GM19043 (cell line): ENCODE results near the gene OR2AG2.
"Not testable (repeated sequence)": the region's sequence is repeated elsewhere in the genome, so short reads cannot be mapped to it uniquely, and the experiment has no call there.

Experiments used
- ATAC-seq: cut with Tn5 transposase; IDR thresholded peaks from one replicate; pipeline ENCODE4 v1.9.1; 2021; ENCODE audit warnings: low read depth; ENCODE audit not compliant: unreplicated experiment

The OR2AG2 gene

DNA sequence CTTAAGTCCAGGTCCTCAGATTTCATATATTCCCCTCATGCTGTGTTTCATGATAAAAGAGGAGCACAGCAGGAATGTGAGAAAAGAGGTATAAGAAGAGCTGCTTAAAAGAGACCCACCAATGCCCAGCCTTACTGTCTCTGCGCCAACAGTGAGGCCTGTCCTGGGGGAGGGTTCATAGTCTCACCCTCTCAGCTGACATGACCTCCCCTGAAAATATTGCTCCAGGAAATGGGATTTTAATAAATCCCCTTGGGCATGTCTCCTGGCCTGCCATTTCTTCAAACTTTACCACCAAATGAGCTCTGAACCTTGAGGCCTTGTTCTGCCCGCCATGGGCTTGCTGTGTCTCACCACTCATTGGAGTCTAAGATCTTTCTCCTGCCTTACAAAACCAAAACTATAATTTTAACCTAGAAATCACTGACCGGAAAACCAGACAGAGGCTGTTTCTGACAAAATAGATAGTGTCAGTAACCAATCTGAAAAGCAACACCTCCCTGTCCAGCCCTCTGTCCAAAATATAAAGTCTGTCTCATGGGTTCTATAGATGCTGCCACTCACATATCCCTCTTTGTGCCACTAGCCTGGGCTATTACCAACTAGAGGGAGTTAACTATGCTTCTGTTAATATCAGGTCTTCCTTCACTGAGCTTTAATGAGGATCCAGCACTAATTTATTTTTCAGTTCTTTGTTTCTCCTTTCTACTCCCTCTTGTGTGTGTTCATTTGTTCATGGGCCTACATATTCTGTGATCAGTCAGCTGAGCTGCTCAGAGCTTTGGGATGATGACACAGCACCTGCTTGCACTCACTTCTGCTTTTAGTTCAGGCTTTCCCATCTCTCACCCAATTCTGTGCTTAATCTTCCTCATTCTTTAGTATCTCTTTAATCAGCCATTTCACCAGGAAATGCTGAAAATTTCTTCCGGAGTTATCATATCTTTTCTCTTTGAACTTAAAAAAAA is at the start of gene OR2AG2:
TSS of gene OR2AG2 (minus strand) at position 51 of the 968 bp plus-strand sequence. CDS start 3,019 bp downstream, outside the sequence.
- ATAC-seq: peak; percentile 94

DNA sequence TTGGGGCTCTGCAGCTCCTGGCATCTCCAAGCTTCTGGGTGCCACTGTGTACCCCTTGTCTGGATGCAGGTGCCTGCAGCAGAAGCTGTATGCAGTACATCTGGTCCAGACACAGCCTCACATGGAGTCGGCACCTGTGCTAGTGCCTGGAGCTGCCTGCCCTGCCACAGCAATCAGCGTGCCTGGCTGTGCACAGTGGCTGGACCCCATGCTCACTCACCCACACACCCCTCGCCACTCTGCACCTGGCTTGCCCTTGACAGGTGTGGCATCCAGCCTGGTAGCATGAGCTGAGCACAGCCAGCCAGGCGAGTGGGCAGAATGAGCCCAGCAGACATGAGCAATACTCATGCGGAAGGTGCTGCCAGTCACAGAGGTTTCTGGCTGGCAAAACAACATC is 47.2 kb upstream of the OR2AG2 start:
- ATAC-seq: no peak

GRCh38 chr11:6817694-6818093 is 45.9 kb upstream of the OR2AG2 start:
- no peak for ATAC-seq

GRCh38 chr11:6813656-6814055 is 41.9 kb upstream of the OR2AG2 start:
- ATAC-seq: no peak

DNA sequence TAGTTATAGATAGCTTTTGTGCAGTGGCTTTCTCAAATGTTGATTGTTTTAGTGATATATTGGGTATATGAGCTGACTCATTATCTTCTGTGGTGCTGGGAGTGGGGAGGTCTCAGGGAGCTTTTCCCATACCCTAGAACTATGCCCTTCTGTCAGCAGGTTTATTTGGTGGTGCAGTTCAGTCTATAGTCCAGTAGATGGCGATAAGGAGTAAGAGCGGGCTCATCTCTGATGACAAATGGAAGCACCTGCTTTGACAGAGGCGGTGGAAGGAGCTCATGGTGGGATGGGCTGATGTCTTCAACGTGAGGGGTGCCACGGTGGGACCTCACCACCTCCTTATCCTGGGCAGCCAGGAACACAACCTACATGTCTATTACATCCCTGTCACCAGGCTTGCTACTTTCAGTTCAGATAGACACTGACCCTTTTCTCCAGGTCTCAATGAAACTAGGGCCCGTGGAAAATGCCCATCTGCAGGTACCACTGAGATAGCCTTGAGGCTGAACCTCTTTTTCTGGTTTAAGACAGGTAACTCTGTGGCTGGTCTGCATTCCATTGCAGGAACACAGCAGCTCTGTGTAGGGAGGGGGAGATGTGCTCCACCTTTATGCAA is 40.7 kb upstream of the OR2AG2 start:
- ATAC-seq: peak; percentile 96

GRCh38 chr11:6801075-6801474 is 29.3 kb upstream of the OR2AG2 start:
- ATAC-seq: not testable (repeated sequence)

DNA sequence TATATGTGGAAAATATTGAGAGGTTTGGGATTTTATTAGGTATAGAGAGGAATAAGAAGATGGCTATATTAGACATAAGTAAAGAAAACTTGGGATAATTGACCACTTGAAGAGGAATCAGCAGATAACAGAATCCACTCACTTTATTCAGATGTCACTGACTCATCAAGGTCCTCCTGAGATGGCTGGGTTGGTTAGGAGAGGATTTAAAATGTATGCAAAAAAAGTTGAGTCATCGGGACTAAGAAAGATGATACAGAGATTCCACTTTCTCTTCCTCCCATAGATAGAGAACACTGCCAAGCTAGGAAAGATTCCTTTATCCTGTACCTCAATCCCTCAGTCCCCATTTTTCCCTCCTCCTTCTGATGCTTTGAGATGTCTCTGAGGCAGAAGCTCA is 27.6 kb upstream of the OR2AG2 start, which contains the start of gene OR6A2:
TSS of gene OR6A2 (minus strand) at position 288 of the 400 bp plus-strand sequence. CDS start 3,981 bp downstream, outside the sequence.
- ATAC-seq: no peak

DNA sequence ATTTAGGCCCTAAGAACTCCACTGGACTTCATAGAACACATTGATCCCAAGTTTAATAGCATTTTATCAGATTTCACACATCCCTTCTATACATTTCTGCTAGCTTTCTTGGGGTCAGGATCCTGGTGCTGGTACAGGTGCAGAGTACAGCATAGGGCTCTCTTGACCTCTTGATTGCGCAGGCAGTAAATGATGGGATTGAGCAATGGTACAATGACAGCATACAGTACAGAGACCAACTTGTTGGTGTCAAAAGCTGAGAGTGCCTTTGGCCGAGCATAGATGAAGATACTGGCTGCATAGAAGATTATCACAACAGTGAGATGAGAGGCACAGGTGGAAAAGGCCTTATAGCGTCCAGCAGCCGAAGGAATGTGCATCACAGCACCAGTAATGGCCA is 22.9 kb upstream of the OR2AG2 start:
- ATAC-seq: no peak

- ATAC-seq: no peak
Observed at GRCh38 chr11:6790546-6790945, 18.8 kb upstream of the OR2AG2 start.

DNA sequence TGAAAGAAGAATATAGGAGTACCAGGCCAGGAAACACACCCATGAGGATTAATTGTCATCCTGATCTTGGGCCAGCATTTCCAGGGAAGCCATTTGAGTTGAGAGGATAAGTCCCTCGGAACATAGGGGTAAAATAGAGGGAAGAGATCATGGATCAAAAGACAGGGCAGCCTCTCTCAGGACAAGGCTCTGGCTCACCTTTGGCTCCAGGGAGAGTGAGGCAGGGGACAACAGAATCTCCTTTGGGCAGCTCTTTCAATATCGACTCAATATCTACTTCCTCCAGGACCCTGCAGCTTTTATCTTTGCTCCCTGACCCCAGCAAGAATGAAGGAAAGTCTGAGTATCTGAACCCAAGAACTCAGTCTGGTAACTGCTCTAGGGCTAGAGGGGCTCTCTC is 10.9 kb upstream of the OR2AG2 start, which contains the start of gene OR2AG1:
TSS of gene OR2AG1 (plus strand) at position 301 of the 400 bp plus-strand sequence. CDS start 2,018 bp downstream, outside the sequence.
- no peak for ATAC-seq

- ATAC-seq: no peak
Observed at GRCh38 chr11:6780829-6781228, 9.1 kb upstream of the OR2AG2 start.

DNA sequence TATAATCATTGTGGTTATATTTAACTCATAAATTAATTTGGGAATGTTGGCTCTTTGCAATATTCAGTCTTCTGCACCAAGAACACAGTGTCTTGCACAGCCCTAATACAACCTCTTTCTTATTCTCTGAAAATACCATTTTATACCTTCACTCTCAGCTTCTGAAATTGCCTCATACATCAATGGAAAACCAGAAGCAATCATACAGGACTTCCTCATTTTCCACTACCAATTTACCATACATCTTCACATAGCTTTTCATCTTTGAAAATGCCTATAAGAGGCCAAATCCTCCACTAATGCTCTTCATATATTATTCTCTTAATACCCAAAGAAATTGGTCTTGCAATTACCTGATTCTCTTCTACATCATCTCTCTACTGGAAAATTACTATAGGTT is 6.7 kb upstream of the OR2AG2 start:
- no peak for ATAC-seq

- ATAC-seq: peak; percentile 90
Observed at GRCh38 chr11:6757373-6757967, 14.3 kb downstream of the OR2AG2 start.

- ATAC-seq: no peak
Observed at GRCh38 chr11:6755953-6756347, 15.8 kb downstream of the OR2AG2 start.

DNA sequence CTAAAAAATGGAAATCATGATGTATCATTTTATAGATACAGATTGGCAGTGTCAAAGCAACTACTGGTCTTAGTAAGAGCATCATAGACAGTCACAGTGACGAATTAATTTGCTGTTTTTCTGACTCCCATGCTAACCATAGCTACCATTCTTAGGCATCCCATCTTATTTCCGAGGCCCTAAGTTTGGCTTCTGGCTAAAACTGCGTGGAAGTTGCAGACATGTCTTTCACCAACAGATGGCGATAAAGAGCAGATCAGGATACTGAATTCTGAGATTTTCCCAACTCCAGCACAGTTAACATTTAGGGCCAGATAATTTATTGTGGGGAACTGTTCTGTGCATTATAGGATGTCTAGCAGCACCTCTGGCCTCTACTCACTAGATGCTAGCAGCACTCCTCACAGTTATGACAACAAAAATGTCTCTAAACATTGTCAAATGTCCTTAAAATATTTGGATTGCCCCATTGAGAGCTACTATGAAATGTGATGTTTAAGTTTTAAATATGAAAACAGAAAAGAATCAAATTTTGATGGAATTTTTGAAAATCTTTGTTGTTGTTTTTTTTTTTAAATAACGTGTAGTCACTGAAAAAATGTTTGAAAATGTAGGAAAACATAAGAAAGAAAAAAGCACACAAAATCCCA is 16.3 kb downstream of the OR2AG2 start:
- ATAC-seq: no peak

GRCh38 chr11:6747097-6747668 is 24.6 kb downstream of the OR2AG2 start:
- ATAC-seq: no peak

DNA sequence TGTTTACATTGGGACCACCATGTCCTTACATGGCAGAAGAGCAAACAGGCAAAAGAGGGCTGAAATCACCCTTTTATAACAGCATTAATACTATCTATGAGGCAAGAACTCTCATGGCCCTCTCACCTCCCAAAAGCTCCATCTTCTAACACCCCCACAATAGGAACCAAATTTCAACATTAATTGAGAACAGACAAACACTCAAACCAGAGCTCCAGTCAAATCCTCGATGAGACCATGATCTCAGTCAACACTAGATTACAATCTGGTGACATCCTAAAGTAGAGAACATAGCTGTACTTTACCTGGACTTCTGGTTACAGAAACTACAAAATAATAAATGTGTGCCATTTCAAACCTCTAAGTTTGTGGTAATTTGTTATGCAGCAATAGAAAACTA is 25.1 kb downstream of the OR2AG2 start:
- ATAC-seq: peak; percentile 4

DNA sequence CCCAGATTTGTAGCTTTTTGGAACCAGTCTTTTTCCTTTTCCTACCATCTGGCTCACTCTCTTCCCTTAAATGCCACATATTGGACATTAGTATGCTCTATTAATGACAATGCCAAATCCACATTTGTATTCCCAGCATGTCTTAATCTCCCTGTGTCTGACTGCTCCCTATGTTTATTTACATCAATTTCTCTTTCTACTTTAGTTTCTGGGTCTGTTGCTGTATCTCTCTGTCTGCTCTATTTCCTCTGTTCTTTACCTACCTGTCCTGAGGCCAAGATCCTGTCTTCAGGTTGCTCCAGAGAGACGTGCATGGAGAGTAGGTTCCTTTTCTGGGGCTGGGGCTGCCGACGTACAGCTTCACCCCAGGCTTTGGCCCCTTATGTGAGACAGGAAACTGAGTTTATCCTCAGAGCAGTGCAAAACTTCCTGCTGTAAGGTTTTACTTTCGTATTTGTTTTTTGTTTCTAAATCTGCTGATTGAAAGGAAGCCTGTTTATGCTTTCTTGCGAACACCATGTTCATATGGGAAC is 25.6 kb downstream of the OR2AG2 start:
- ATAC-seq: peak; percentile 63

- peak; percentile 73 for ATAC-seq
Observed at GRCh38 chr11:6745465-6746015, 26.2 kb downstream of the OR2AG2 start.

- no peak for ATAC-seq
Observed at GRCh38 chr11:6745018-6745417, 26.8 kb downstream of the OR2AG2 start.
